Mucosa of rectum (tissue), 2 donors: Measurements from ENCODE around the gene PAQR4.
A peak's percentile ranks its signal among the peaks of the same experiment; 100 is the strongest.

Experiments
- H3K27ac ChIP-seq, 2 donors: one replicate each; pipeline ENCODE4 v1.7.0; 2013; ENCODE audit warnings: inconsistent platforms in 2 of 2, low read depth in 2 of 2, low read length in 2 of 2
- H3K27me3 ChIP-seq, 2 donors: one replicate each; pipeline ENCODE4 v1.7.0; 2013; ENCODE audit warnings: low read length in 2 of 2; ENCODE audit not compliant: control insufficient read depth in 2 of 2, insufficient read depth in 2 of 2
- H3K36me3 ChIP-seq, 2 donors: one replicate each; pipeline ENCODE4 v1.7.0; 2013; ENCODE audit warnings: low read length in 2 of 2; ENCODE audit not compliant: control insufficient read depth in 2 of 2, insufficient read depth in 2 of 2
- H3K4me1 ChIP-seq, 2 donors: one replicate each; pipeline ENCODE4 v1.7.0; 2013; ENCODE audit warnings: low read length in 2 of 2, mild to moderate bottlenecking in 1 of 2; ENCODE audit not compliant: control insufficient read depth in 2 of 2, insufficient read depth in 2 of 2
- H3K4me3 ChIP-seq, 2 donors: one replicate each; pipeline ENCODE4 v1.7.0; 2013; ENCODE audit warnings: low read length in 2 of 2
- H3K9ac ChIP-seq, 2 donors: one replicate each; pipeline ENCODE4 v1.7.0; 2013; ENCODE audit warnings: low read length in 2 of 2, low read depth in 1 of 2, mild to moderate bottlenecking in 1 of 2
- H3K9me3 ChIP-seq, 2 donors: one replicate each; pipeline ENCODE4 v1.7.0; 2013; ENCODE audit warnings: low read length in 2 of 2; ENCODE audit not compliant: control insufficient read depth in 2 of 2
- donor health status: healthy.
- donor health status: Normal muscosa, but diverticular disease.

PAQR4 gene

GRCh38 chr16:3021449-3022207 lies 52.5 kb downstream of the PAQR4 start:
- Histone ChIP-seq H3K9ac (peak overlapping the region in 1 of 2 donors; percentile 84), H3K4me3 (peak overlapping the region; percentile 65 to 84), H3K36me3 (peaks cover 5 to 7% of the 10 kb centered on the region in 2 donors), H3K4me1 (peaks cover 36 to 37% of the 10 kb centered on the region in 2 donors), H3K27me3 (peaks cover 0 to 5% of the 10 kb centered on the region in 2 donors), H3K27ac (peak overlapping the region; percentile 79 to 90), H3K9me3 (no peaks in the 10 kb centered on the region)

DNA sequence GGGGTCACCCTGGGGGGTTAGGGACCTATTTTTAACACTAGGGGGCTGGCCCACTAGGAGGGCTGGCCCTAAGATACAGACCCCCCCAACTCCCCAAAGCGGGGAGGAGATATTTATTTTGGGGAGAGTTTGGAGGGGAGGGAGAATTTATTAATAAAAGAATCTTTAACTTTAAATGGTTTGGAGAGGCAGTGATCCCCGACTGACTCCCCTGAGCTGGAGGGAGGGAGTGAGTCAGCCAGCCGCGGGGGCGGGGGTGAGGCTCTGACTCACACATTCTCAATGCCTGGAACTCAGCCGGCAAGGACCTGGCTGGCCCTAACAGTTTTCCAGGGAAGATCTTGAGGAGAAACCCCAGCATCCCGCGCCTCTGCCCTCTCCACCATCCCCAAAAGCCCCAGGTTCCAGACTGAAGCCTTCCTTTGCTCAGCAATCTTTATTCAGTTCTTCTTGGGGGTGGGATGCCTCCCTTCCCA lies 53.1 kb downstream of the PAQR4 start:
- Histone ChIP-seq H3K27ac (peak overlapping the region; percentile 90 to 92), H3K27me3 (peaks cover 0 to 5% of the 10 kb centered on the region in 2 donors), H3K9ac (peak overlapping the region in 1 of 2 donors; percentile 90), H3K4me1 (peaks cover 36 to 37% of the 10 kb centered on the region in 2 donors), H3K36me3 (peaks cover 11 to 14% of the 10 kb centered on the region in 2 donors), H3K4me3 (peak overlapping the region; percentile 42 to 94), H3K9me3 (no peaks in the 10 kb centered on the region)

- Histone ChIP-seq H3K4me1 (peaks cover 38 to 40% of the 10 kb centered on the region in 2 donors), H3K36me3 (peaks cover 11 to 16% of the 10 kb centered on the region in 2 donors), H3K27me3 (peaks cover 0 to 5% of the 10 kb centered on the region in 2 donors), H3K9ac (peak overlapping the region; percentile 32 to 90), H3K27ac (peak overlapping the region; percentile 90 to 92), H3K4me3 (peak overlapping the region; percentile 84 to 94), H3K9me3 (no peaks in the 10 kb centered on the region)
Observed at GRCh38 chr16:3022684-3023414, 53.7 kb downstream of the PAQR4 start.
